Melanocyte of skin (primary cell): Measurements from ENCODE around the gene TOP1. TPM values are rescaled to one million over a fixed set of nuclear protein-coding genes. Genes with fewer than 3 reads are reported as not detected.

Experiments
- small RNA-seq, 2 donors: library from RNA; depleted of rRNA; stranded (forward); fragments of <200 nt; gene quantifications; one replicate each; pipeline ENCODE3, GENCODE V24; 2012
- total RNA-seq, 2 donors: library from RNA; depleted of rRNA; stranded (reverse); fragments of >200 nt; gene quantifications; 2 replicates each; pipeline ENCODE4 v1.2.3, GENCODE V29; 2012

Gene TOP1
- total RNA-seq: 10 to 100 TPM in 1 of 2 donors, 1 to 10 TPM in 1; 10.0 to 15.7 TPM

GRCh38 chr20:41028359-41029149 is at the start of gene TOP1:
TOP1 (plus strand) TSS chr20:41028822; CDS start chr20:41029068, 246 bp downstream.

DNA sequence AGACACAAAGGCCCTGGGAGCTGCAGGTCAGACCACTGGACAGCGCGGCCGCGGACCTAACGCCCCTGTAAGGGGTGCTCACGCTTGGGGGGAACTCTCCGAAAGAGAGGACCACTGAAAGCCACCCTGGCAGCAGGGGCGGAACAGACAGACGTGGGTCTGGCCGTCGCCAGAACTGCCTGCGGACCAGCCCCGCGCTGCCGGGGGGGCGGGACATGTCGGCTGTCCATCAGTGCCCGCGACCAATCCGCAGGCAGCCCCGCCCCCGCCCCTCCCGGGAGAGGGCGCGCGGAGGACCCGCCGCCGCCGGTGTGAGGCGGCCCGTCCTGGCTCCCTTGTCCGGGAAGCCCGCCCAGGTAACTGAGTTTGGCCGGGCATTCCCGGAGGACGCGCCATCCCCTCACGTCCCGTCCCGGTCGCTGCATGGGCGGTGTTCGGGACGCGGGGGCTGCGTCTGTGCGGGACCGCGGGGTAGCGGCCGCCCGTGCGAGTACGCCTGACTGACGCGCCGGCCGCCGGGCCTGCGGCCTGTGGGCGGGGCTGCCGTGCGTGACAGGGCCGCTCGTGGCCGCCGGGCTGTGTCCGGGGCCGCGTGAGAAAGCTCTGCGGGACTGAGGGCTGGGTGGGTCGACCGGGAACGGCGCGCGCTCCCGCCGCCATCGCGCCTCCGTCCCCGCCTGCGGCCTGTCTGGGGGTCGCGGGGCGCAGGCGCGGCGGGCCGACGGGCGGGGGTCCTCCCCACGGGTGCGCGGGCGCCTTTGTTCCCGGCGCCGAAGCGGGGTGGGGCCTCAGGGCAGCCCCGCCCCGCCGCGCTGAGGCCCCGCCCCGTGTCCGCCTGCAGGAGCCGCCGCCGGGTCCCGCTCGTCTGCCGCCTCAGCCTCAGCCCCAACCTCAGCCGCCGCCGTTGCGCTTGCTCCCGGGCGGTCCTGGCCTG is 108.3 kb downstream of the TOP1 start, which contains the start of gene PLCG1:
Gene PLCG1 (plus strand): TSS at position 864 of the 934 bp plus-strand sequence. CDS start 99 bp downstream, outside the sequence.

Small RNAs within 50 kb of the gene (small RNA-seq; reads per million reads assigned to genes)
- gene MIR6871 (0 reads per million in 2 donors), gene RNU2-52P (1.5 to 2.1 reads per million in 2 donors)

Other genes starting within 250 kb of the TOP1 start
- 10 to 100 TPM; 56.1 to 92.2 TPM for gene PLCG1, start 108.7 kb downstream of the TOP1 start, total RNA-seq